Hematopoietic multipotent progenitor cell treated with erythropoietin and hydrocortisone succinate and interleukin-3 and kit ligand, for 15 days (in vitro differentiated cells): Measurements from ENCODE around the gene TRAF3IP1.
A peak's percentile ranks its signal among the peaks of the same experiment; 100 is the strongest.

Source experiments
- DNase-seq: peaks from one replicate; pipeline ENCODE4 v3.0.0-alpha.2; 2015; ENCODE audit warnings: low spot score

The TRAF3IP1 gene

DNA sequence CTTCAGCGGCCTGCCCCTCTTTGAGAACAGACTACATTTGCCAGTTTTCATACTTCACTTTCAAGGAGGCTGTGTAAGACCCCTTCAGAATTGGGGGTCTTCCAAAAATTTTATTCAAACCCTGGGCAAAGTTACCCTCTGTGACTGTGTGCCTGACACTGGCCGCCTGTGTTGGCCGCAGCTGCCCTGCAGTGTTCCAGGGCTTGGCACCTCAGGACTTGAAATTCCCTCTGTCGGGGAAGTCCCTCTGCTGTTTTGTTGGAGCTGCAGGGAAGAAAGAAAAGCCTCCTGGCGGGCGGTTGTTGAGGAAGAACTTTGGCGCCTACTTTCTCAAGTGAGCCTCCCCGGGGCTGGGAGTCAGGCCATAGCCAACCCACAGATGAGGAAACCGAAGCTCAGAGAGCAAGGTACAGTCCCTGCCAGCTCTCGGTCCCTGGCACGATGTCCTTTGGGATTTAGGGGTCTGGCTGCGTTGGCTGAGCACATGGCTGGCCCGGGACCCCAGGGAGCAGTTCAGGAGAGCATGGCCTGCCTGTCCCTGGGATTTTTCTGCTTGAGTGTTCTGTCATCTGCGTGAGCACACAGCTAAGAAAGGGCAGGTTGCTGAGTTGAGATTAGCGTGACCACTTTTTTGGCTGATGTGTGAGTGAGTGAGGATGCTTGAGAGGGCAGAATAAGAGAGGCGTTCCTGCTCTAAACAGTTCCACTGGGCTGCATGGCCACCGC is 88.5 kb downstream of the TRAF3IP1 start:
- no peak for DNase-seq

DNA sequence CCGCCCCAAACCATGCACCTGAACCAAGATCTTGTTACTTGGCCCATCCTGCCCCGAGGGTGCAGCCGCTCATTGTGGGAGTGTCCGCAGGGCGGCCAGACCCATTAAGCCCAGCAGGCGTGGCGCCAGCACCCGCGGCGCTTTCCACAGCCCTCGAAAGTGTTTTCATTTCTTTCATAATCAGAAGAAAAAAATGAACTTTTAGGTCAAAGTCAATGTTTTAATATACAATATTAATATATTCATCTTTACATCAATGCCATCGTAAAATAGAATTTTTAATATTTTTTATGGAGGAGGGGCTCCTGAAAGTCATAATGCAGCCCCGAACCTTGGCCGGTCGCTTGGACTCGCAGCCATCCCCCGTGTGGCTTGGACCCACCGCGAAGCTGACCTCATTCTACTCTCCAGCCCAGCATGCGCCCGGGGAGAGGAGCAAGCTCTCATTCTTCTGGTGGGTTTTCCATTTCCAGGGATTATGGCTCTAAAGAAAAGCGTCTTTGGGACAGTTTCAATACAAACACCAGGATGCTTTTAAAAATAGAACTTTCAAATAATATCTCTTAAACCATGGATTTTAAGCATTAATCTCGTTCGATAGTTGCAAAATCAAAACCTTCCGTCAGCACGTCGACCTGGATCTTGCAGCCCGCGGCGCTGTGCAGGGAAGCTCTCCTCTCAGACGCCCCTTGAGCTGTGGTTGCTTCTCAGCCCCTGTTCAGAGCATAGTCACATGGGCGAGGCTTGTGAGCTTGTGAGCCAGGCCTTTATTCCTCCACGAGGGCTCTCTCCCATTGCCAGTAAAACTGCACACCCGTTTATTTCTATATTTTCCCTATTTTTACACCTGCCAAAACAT is 89.3 kb downstream of the TRAF3IP1 start:
- no peak for DNase-seq

DNA sequence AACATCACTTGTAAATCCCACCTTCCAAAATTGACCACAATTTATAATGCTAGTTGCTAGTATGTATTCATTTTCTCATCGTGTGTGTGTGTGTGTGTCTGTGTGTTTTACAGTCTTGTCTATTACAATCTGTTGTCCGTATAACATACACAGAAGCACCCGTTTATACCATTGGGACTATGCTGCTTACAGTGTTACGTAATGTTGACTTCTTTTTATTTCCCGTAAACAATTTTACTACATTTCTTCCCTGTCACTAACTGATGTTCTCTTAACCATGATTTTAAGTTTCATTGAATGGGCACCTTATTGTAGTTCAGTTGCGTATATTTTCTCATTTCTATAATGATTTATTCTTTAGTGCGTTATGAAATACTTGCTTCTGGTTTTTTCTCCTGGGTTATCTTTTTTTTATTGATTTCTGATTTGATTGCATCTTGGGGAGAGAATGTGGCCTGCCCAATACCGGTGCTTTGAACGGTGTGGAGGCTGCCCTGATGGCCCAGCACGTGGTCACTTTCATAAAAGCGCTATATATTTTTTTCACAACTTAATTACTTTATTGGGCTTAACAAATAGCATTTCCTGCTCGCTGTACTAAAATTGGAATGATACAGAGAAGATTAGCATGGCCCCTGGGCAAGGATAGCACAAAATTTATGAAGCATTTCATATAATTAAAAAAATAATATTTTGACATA is 91.9 kb downstream of the TRAF3IP1 start:
- DNase-seq = no peak

DNA sequence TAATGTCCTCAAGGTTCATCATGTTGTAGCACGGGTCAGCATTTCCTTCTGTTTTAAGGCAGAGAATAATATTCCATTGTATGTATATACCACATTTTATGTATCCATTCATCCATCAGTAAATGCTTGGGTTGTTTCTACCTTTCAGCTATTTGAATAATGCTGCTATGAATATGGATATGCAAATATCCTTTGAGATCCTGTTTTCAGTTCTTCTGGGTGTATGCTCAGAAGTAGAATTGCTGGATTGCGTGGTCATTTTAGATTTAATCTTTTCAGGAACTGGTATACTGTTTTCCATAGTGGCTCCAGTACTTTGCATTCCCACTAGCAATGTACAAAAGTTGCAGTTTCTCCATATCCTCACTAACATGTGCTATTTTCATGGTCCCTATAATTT is 93.0 kb downstream of the TRAF3IP1 start:
- no peak for DNase-seq

DNA sequence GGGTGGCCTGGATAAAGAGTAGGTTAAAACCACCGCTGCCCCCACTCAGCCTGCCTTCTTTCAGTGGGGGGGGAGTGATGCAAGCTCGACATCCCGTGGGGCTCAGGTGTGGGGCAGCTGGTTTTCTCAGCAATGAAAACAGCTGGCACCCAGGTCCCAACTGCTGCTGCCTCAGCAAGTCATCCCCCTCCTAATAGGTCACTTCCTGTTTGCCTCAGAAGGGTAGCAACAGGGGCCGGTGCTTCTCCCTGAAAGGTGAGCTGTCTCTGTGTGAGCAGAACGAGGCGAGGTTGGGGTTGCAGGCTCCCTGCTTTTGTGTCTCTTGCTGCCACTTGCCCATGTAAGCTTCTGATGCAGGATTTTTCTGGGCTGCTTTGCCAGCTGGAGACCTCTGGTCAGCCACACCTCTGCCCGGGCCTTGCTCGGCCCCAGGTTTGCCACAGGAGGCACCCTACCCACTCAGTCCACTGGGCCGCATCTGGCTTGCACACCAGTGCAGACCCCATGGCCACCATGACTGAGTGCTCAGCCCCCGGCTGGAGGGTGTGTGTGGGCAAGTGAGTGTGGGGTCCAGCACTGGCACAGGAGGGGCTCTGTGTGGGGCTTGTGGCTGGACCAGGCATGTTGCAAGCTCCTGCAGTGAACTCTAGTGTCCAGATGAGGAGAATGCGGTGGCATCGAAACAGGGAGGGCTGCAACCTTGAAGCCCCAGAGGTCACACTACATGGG is 94.9 kb downstream of the TRAF3IP1 start:
- DNase-seq = no peak

DNA sequence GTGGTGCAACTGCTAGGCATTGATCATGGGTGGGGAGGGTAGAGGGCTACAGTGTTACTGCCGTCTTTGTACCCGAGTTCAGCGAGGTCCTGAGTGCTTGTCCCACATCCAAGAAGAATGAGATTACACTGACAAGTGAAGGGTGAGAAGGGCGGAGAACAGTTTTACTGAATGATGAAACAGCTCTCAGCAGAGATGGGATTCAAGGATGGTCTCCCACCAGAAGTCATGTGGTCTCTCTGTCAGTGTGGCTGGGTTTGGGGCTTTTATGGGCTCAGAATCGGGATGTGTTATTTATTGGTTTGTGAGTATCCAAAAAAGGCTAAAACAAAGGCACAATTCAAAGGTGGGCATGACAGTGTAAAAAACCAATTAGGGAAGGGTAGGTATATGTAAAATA is 95.6 kb downstream of the TRAF3IP1 start:
- no peak for DNase-seq

DNA sequence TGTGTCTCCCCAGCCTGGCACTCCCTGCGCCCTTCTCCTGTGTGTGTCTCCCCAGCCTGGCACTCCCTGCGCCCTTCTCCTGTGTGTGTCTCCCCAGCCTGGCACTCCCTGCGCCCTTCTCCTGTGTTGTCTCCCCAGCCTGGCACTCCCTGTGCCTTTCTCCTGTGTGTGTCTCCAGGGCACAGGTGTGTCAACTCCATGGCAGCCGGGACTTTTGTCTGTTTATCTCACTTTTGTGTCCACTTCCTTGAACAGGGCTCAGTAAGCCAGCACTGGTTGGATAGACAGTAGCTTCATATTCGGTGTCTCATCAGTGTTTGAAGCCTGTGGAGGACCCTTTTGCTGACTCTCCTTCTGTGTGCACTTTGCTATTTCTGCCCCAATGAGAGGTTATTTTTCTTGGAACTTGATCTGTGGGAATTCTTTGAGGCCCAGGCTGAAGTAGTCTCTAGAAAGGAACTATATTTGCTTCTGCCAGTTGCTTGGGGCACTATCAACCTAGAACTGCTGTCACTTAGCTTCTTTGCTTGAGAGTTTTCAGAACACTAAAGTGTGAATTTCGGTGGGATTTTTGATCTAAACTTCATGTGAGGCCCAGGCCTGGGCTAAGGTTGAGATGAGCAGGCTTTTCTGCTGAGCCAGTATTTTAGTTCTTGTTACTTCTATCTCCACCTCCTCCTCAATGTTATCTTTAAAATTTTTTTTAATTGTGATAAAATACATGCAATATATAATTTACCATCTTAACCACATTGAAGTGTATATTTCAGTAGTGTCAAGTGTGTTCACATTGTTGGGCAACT is 98.1 kb downstream of the TRAF3IP1 start:
- DNase-seq = peak; percentile 27

DNA sequence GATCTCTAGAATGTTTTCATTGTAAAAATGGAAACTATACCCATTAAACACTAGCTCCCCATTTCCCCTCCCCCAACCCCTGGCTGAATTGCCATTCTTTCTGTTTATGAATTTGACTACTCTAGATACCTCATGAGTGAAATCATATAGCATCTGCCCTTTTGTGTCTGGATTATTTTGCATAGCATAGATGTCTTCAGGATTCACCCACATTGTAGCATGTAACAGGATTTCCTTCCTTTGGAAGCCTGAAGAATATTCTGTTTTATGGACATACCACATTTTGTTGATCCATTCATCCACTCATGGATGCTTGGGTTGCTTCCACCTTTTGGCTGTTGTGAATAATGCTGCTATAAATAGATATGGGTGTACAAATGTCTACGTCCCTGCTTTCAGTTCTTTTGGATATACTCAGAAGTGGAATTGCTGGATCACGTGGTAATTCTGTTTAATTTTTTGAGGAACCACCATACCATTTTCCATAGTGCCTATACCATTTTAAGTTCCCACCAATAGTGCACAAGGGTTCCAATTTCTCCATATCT is 98.8 kb downstream of the TRAF3IP1 start:
- DNase-seq = no peak

DNA sequence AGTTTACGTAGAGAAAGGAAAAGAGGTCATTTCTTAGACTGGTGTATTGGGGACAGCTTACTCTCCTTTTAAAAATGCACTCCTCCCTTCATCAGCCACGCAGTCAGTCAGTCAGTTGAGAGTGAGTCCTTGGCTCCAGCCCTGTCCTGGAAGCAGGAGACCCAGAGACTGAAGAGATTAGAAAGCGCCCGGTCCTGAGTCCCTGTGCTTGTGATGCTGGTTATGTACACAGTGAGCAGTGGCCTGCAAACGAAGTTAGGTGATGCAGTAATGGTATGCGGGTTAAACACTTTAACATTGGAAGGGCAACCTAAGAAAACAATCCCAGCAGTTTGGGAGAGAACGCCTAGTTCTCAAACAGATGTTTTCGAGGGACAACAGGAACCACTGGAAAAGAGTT is 100.1 kb downstream of the TRAF3IP1 start:
- peak; percentile 25 for DNase-seq

DNA sequence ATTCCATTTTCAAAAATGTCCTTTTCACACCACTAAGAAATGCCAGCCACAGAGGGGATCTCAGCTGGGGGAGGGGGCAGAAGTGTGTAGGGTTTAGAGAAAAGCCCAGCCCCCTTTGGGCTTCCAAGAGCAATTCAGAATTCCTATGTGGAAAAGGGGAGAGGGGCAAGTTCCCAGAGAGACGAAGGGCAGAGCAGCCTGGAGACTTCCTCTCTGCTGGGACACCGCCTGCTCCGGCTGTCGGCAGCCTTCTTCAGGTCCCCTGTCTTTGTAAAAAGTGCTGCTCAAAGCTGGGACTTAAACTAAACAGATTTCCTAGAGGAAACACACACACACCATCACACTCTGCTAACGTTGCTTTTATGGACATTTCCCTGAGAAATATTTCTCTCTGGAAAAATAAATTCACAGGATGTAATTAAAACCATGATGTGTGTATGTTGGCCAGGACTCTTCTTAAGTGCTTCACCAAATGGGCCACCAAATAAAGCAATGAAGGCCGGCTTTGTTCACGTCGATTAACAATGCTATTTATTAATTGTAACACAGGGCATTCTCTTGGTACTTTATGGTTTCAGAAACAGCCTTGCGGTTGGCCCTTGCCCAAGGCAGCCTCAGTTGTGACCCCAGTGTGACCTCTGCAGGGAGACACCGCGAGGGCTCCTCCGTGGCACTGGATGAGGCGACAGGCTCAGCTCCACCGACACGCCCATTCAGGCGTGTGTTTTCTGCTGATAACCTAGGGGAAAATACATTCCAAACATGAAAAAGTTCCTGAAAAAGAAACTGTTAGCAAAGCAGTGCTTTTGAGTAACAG is 100.8 kb downstream of the TRAF3IP1 start:
- DNase-seq = peak; percentile 96

DNA sequence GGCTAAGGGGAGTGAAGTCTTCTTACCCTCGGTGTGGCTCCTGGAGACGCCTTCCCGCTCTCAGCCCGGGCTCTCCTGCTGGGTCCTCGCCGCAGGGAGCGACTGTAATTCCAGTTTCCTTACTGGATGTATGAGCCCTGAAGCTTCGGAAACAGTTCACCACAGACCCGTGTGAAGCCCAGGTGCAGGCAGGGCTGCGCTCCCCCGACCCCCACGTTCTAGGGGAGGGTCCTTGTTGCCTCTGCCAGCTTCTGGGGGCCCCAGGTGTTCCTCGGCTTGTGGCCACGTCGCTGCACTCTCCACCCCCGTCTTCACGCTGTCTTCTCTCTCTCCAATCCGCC is 101.3 kb downstream of the TRAF3IP1 start:
- DNase-seq = no peak

DNA sequence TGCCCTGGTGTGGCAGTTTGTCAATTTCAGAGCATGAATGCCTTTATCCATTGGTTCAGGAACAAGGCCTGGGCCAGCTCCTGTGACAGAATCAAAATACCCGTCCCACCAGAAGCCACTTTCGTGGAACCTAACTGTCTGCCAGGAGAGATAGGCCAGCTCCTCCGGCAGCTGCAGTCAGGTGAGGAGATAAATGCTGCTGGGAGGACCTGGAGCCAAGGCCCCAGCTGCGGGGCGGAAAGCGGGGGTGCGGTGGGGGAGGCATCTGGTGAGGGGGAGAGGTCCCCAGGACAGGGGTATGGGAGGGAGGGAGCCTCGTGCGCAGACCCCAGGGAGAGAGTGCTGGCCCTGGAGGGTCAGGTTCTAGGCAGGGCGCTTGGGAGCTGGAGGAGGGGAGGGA is 102.0 kb downstream of the TRAF3IP1 start:
- DNase-seq = peak; percentile 93

DNA sequence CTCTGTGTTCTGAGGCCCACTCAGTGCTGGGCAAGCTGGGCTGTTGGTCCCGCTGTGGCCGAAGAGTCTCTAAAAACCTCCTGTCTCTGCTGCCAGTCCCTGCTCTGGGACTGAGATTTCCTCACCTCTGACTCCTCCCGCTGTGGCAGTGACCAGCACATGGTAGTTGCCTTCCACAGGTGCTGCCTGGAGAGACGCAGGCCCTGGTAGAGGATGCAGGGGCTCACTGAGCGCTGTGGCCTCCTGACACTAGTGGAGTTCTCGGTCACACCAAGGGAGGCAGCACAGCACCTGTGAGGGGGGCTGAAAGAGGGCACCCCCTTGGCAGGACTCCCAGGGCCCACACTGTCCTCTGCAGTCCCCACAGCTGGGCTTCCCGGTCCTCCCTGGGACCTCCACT is 102.6 kb downstream of the TRAF3IP1 start:
- peak; percentile 37 for DNase-seq

DNA sequence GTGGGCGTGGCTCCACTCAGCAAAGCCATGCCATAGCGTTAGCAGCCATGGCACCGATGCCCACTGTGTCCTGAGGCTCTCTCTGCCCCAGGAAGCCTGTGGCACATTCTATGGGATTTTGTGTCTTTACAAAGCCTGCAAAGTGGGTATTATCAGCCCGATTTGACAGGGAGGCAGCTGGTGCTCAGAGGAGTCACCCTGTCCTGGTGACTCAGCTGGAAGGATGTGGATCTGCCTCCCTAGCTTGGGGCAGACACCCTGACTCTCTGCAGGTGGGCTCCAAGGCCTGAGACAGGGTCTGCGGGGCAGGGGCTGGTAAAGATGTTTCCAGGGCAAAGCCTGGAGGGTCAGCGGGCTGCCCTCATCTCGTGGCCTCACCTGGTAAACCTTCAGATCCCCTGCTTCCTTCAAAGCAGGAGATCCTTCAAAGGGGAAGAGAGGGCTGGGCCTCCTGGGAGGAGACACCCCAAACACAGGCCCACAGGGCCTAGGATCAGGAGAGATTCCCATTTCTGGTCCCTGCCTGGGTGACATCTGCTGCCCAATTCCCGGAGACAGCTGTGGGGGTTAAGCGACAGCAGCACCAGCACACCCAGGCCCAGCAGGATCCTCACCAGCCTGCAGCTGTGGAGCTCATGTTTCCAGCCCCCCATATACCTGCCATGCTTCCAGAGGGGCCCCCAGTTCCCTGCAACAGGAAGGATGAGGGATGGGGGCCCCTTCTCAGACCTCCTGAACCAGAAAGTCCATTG is 103.4 kb downstream of the TRAF3IP1 start:
- peak; percentile 75 for DNase-seq

DNA sequence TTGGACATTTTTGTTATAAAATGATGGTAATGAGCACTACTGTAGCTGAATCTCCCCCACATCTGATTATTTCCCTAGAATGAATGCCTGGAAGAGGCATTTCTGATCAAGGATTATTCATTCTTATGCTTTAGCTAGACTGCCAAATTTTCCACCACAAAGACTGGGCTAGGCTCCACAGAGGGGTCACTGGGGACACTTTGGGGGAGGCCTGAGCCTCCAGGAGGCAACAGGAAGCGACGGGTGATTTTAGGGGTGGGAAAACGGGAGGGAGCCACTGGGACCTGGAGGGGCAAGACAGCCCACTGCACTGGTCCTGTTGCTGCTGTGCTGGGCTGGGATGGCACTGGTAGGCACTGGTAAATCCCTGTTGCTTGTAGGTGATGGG is 104.0 kb downstream of the TRAF3IP1 start:
- DNase-seq = no peak

DNA sequence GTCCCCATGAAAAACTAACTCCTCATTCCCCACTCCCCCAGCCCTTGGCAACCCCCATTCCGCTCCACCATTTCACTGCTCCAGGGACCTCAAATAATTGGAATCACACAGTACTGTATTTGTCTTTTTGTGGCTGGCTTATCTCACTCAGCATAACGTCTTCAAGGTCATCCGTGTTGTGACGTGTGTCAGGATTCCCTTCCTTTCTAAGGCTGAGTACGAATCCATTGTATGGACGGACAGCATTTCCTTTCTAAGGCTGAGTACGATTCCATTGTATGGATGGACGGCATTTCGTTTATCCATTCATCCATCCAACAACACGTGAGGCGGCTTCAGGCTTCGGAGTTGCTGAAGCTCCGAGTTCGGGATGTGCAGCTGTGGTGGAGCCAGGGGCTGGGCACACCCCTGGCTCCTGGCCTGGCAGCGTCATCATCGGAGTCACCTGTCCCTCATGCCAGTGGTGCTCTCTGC is 105.2 kb downstream of the TRAF3IP1 start:
- no peak for DNase-seq

DNA sequence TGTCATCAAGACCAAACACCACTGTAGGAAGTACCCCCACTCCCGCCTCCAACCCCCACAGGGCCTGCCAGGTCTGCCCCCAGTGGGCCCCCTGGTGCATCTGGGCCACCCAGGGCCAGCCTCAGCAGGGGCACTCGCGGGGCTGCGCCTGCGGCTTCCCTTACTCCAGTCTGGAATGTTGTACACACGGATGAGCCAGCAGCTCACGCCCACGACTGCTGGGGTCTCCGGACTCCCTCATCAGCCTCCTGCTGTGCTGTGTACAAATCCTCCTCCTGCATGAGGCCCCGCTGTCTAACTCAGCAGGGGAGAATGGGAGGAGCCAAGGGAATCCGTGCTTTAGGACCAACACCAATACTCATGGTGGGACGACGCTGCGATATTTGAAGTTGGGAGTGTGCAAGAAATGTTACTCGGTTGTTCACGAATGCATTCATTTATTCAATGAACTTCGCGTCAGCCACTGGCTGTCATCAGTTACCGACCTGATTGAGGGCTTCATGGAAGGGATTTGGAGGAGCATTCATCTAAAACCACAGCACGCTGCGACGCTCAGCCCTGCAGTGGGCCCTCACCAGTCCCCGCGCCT is 105.8 kb downstream of the TRAF3IP1 start:
- DNase-seq = no peak

DNA sequence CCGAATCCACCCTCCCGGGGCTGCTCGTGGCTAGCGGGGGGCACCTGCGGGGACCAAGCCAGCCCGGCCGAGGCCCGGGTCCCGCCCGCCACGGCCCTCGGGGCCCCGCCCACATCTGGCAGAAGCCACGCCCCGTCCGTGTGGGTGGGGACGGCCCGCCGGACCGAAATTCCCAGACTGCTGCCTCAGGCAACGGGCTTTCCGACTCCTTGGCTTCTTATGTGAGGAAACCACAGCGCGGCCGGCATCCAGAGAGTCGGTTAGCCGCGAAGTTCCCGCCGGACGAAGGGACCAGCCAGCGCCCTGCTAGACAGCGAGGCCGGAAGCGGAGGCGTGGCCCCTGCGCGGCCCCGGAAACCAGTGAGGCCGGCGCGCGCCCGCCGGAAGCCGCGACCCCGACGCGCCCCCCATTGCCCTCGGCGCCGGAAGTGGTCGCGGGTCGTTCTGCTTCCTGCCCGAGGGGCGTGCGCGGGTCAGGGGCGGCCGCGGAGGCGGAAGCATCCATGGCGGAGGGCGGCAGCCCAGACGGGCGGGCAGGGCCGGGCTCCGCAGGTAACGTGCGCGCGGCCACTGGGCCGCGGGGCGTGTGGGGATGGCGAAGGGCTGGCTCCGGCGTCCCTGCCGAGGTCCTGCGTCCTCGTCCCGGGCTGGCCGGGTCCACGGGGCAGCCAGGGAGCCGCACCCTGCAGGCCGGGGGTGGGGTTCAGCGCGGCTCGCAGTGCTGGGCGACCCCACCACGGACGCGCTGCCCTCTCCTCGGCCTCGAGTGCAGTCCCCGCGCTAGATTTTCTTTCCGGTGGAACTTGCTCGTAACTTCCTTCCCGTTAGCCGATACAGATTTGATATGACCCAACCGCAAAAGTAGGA is 106.5 kb downstream of the TRAF3IP1 start, which contains the start of gene ASB1:
Gene ASB1, plus strand, starts transcription at position 360 of the 867 bp plus-strand sequence. Its CDS starts 144 bp downstream, at position 504.
- peak; percentile 74 for DNase-seq
